Fibroblast of lung (primary cell): ENCODE data around the gene STAB2.

Experiments used
- CTCF ChIP-seq, 2 donors: IDR thresholded peaks in 1 of 2; conservative IDR thresholded peaks in 1 of 2; 1 replicate in 1 of 2; 2 replicates in 1 of 2; pipeline ENCODE4 v1.5.1; 2011 to 2012; ENCODE audit warnings: low read length in 2 of 2, control low read depth in 1 of 2, inconsistent platforms in 1 of 2, low read depth in 1 of 2, mild to moderate bottlenecking in 1 of 2
- EZH2 ChIP-seq: IDR thresholded peaks from 2 replicates; pipeline ENCODE4 v1.5.1; 2012; ENCODE audit warnings: low read length, control low read depth, mild to moderate bottlenecking; ENCODE audit errors: missing control alignments

DNA sequence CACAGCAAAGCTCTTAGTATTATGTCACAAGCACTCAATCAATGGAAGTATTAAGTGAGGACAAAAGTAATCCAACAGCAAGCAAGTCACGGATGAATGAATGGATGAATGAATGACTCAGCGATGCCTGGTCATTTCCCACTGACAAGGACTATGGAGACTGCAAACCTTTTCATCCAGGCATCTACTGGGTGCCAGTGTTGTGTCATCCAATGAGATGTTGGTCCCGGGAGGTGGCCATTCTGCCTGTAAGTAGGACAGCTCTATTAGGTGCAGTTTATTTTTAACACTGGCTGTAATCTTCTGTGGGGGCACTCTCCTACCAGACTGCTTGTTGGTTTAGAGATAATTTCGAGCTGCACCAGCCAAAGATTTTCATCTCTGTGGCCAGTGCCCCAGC, 39.4 kb downstream of the STAB2 start:
- TF ChIP-seq CTCF (conservative IDR thresholded peaks at IDR 0.05 in 1 of 2, IDR thresholded peaks at IDR 0.05 in 1 of 2; ENCODE audit: low read depth in 1 of 2, low read length in 2 of 2) = peak in 1 of 2 donors; percentile 23
- no peak for TF ChIP-seq EZH2
